Gastroesophageal sphincter (tissue), 4 donors: ENCODE data around the gene NPIPB6. TPM values are rescaled to one million over a fixed set of nuclear protein-coding genes. Genes with fewer than 3 reads are reported as not detected.

Experiments
- ATAC-seq: fragments of 150-250 bp; one replicate; pipeline ENCODE4 v1.9.1; 2016; ENCODE audit warnings: mild to moderate bottlenecking, moderate library complexity
- H3K27ac ChIP-seq, 4 donors: fragments of 200-600 bp; sonication (generic) in 3 of 4; 1 replicate in 3 of 4; 2 replicates in 1 of 4; pipeline ENCODE4 v1.5.1; 2016 to 2019
- H3K27me3 ChIP-seq: fragments of 200-600 bp; sonication (generic); one replicate; pipeline ENCODE4 v1.5.1; 2019
- H3K36me3 ChIP-seq, 2 donors: fragments of 200-600 bp; sonication (generic); one replicate each; pipeline ENCODE4 v1.5.1; 2019; ENCODE audit warnings: control low read depth in 1 of 2
- H3K4me1 ChIP-seq, 3 donors: fragments of 200-600 bp; sonication (generic); 1 replicate in 2 of 3; 2 replicates in 1 of 3; pipeline ENCODE4 v1.5.1; 2016 to 2019; ENCODE audit warnings: control low read depth in 2 of 3
- H3K4me3 ChIP-seq, 2 donors: fragments of 200-600 bp; sonication (generic); one replicate each; pipeline ENCODE4 v1.5.1; 2019; ENCODE audit warnings: mild to moderate bottlenecking in 1 of 2, moderate library complexity in 1 of 2
- H3K9me3 ChIP-seq, 3 donors: fragments of 200-600 bp; sonication (generic); one replicate each; pipeline ENCODE4 v1.5.1; 2017 to 2019; ENCODE audit warnings: control low read depth in 2 of 3
- EP300 ChIP-seq: sonication (generic); formaldehyde crosslinking; IDR thresholded peaks from one replicate; pipeline ENCODE4 v1.6.1; 2017; ENCODE audit warnings: antibody characterized with exemption, mild to moderate bottlenecking
- POLR2A ChIP-seq, 2 donors: fragments of 450-650 bp; IDR thresholded peaks; one replicate each; pipeline ENCODE4 v1.6.1; 2017; ENCODE audit warnings: antibody characterized with exemption in 2 of 2, mild to moderate bottlenecking in 2 of 2, moderate library complexity in 1 of 2
- POLR2AphosphoS5 ChIP-seq: sonication (generic); formaldehyde crosslinking; IDR thresholded peaks from one replicate; pipeline ENCODE4 v1.6.1; 2017; ENCODE audit warnings: antibody characterized with exemption
- WGBS, 2 donors: methylation state at CpG; one replicate each; pipeline ENCODE4 v1.1.5; 2018; ENCODE audit warnings: low coverage in 1 of 2; 5-methylcytosine and 5-hydroxymethylcytosine counted together
- total RNA-seq, 4 donors: library from RNA; depleted of rRNA; stranded (reverse); fragments of >200 nt; gene quantifications; one replicate each; pipeline ENCODE4 v1.1.0, GENCODE V29; 2016
- TF ChIP-seq, protein P1 (sequence below), 4 experiments: fragments of 200-600 bp in 2 of 4; fragments of 450-650 bp in 2 of 4; sonication (generic) in 1 of 4; IDR thresholded peaks; one replicate each; pipeline ENCODE4 v1.5.1; 2017 to 2019; ENCODE audit warnings: antibody characterized with exemption in 4 of 4, mild to moderate bottlenecking in 2 of 4, moderate library complexity in 2 of 4

The NPIPB6 gene
- total RNA-seq, 4 donors from 2014 or later = 1.1 to 2.8 TPM; not detected in 2

DNA sequence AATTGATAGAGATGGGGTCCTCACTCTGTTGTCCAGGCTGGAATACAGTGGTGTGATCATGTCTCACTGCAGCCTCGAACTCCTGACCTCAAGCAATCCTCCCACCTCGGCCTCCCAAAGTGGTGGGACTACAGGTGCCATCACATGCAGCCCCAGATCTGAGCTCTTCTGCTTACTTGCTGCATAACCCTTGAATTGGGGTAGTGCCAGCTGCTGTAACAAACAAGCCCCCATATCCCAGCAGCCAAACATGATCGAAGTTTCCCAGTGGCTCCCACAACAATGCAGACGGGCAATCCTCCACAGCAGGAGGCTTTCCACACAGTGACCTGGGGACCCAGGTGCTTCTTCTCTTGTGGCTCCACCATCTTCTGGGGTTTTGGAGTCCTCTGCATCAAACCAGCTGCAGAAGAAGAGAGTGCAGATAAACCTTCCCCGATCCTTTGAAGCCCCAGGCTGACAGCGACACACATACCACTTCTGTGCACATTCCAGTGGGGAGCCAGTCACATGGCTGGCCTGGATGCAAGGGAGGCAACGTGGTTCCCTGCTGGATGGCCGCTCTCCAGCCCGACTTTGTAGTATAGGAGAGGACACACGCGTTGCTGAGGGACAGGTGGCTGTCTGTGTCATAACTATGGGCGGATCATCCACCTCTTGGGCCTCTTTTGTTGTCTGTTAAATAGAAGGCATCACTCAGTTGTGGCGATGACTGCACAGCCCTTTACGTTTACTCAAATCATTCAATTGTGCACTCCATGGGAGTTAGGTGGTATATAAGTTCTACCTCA is 54.3 kb downstream of the NPIPB6 start:
- H3K36me3 ChIP-seq = no peaks in the 10 kb centered on the region
- no peaks in the 10 kb centered on the region for H3K9me3 ChIP-seq
- peaks cover 13% of the 10 kb centered on the region for H3K27me3 ChIP-seq
- no peaks in the 10 kb centered on the region for H3K4me1 ChIP-seq
- TF ChIP-seq, protein P1, sequence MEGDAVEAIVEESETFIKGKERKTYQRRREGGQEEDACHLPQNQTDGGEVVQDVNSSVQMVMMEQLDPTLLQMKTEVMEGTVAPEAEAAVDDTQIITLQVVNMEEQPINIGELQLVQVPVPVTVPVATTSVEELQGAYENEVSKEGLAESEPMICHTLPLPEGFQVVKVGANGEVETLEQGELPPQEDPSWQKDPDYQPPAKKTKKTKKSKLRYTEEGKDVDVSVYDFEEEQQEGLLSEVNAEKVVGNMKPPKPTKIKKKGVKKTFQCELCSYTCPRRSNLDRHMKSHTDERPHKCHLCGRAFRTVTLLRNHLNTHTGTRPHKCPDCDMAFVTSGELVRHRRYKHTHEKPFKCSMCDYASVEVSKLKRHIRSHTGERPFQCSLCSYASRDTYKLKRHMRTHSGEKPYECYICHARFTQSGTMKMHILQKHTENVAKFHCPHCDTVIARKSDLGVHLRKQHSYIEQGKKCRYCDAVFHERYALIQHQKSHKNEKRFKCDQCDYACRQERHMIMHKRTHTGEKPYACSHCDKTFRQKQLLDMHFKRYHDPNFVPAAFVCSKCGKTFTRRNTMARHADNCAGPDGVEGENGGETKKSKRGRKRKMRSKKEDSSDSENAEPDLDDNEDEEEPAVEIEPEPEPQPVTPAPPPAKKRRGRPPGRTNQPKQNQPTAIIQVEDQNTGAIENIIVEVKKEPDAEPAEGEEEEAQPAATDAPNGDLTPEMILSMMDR (IDR thresholded peaks at IDR 0.05) = no peak
- TF ChIP-seq POLR2A (IDR thresholded peaks at IDR 0.05) (no peak), POLR2AphosphoS5 (no peak), EP300 (no peak)
- H3K27ac ChIP-seq = no peak overlapping the region
- 90 to 100% methylated on average over 3 to 6 of the region's 14 CpGs for WGBS, 2 donors
- no peak for ATAC-seq
- H3K4me3 ChIP-seq = no peak overlapping the region

DNA sequence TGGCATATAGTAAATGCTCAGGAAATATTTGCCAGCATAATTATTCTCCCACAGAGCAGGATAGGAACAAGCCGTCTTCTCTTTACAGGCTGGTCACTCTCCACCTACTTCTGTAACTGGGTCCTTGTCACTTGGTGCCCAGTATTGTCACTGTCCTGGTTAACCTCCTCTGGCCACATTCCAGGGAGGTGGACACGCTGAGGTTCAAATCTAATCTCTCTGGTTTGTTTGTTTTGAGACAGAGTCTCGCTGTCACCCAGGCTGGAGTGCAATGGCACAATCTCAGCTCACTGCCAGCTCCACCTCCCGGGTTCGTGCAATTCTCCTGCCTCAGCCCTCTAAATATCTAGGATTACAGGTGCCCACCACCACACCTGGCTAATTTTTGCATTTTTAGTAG is 55.4 kb downstream of the NPIPB6 start:
- H3K27me3 ChIP-seq = peaks cover 13% of the 10 kb centered on the region
- H3K9me3 ChIP-seq = no peaks in the 10 kb centered on the region
- no peak for TF ChIP-seq POLR2A (IDR thresholded peaks at IDR 0.05)
- TF ChIP-seq, protein P1 (IDR thresholded peaks at IDR 0.05) = no peak
- no peak for TF ChIP-seq EP300
- TF ChIP-seq POLR2AphosphoS5 = no peak
- WGBS, 2 donors = 55 to 65% methylated on average over 2 to 5 of the region's 5 CpGs
- H3K27ac ChIP-seq = no peak overlapping the region
- H3K4me3 ChIP-seq = no peak overlapping the region
- ATAC-seq = no peak
- H3K4me1 ChIP-seq = no peaks in the 10 kb centered on the region
- H3K36me3 ChIP-seq = no peaks in the 10 kb centered on the region

DNA sequence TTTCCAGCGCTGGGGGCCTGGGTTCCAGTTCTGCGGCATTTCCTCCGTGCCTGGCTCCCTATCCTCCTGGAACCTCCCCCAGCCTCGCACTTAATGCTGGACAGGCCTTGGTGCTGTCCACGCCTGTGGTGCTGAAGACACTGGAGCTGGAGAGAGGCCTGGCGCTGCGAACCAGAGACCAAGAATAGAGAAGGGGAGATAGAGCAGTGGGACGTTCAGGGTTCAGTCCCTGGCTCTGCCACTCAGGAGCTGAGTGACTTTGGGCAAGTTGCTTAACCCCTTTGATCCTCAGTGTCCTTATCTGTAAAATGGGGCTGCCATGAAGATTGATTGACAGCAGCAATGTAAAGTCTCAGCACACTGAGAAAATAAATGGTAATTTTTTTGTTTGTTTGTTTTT is 59.1 kb downstream of the NPIPB6 start:
- peaks cover 31% of the 10 kb centered on the region for H3K27me3 ChIP-seq
- ATAC-seq = no peak
- H3K9me3 ChIP-seq = no peaks in the 10 kb centered on the region
- no peaks in the 10 kb centered on the region for H3K4me1 ChIP-seq
- no peaks in the 10 kb centered on the region for H3K36me3 ChIP-seq
- 47 to 100% methylated on average over 1 to 6 of the region's 8 CpGs for WGBS, 2 donors
- TF ChIP-seq POLR2A (IDR thresholded peaks at IDR 0.05) (no peak), POLR2AphosphoS5 (no peak), EP300 (no peak)
- TF ChIP-seq, protein P1 (IDR thresholded peaks at IDR 0.05) = no peak
- H3K4me3 ChIP-seq = no peak overlapping the region
- H3K27ac ChIP-seq = no peak overlapping the region

DNA sequence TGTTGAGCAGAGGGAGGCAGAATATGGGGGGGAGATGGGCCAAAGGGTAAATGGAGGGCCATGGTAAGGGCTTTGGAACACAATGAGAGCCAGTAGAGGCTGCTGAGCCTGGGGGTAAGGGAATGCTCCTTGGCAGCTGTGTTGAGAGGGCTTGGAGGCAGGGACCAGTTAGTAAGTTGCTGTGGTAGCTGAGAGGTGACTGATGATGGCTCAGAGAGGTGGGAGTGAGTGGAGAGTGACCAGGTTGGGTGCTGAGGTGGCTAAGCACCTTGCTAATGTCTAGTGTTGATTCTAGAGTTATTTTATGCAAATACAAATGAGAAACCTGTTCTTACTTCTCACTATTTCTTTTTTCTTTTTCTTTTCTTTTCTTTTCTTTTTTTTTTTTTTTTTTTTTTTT is 60.2 kb downstream of the NPIPB6 start:
- H3K27ac ChIP-seq = no peak overlapping the region
- peaks cover 31% of the 10 kb centered on the region for H3K27me3 ChIP-seq
- no peaks in the 10 kb centered on the region for H3K9me3 ChIP-seq
- no peaks in the 10 kb centered on the region for H3K36me3 ChIP-seq
- no peak overlapping the region for H3K4me3 ChIP-seq
- TF ChIP-seq POLR2AphosphoS5 = no peak
- no peak for TF ChIP-seq POLR2A (IDR thresholded peaks at IDR 0.05)
- TF ChIP-seq EP300 = no peak
- TF ChIP-seq, protein P1 (IDR thresholded peaks at IDR 0.05) = no peak
- no peak for ATAC-seq
- no peaks in the 10 kb centered on the region for H3K4me1 ChIP-seq

DNA sequence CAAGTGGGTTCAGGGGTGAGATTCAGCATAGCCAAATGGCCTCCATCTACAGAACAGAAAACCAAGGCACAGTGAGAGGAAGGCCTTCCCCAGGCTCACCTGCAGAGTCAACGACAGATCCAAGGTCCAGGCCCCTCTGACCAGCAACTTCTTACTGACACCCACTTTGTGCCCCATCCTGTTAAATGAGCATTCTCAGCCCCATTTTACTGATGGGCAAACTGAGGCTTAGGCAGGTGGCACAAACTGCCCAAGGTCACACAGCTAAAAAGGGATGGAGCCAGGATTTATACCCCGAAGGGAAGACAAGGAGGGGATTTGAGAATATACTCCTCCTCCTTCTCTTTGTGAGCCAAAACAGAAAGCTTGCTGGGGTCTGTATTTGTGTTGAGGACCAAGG is 61.7 kb downstream of the NPIPB6 start:
- no peak for ATAC-seq
- WGBS, 2 donors = 67% methylated on average over 1 of the region's 2 CpGs

More for the DNA sequence above, 61.7 kb downstream of the NPIPB6 start:
- H3K27me3 ChIP-seq = peaks cover 23% of the 10 kb centered on the region
- no peaks in the 10 kb centered on the region for H3K36me3 ChIP-seq
- no peak overlapping the region for H3K27ac ChIP-seq
- no peak overlapping the region for H3K4me3 ChIP-seq
- H3K9me3 ChIP-seq = no peaks in the 10 kb centered on the region
- TF ChIP-seq, protein P1 (IDR thresholded peaks at IDR 0.05) = no peak
- no peaks in the 10 kb centered on the region for H3K4me1 ChIP-seq
